PC-3 (cell line): ENCODE results near the gene TRIM39. TPM values are rescaled to one million over a fixed set of nuclear protein-coding genes. Genes with fewer than 3 reads are reported as not detected.

Experiments
- ATAC-seq: fragments of 200-7000 bp; cut with Tn5 transposase; 2 replicates; pipeline ENCODE4 v1.9.1; 2020; ENCODE audit warnings: mild to moderate bottlenecking, moderate library complexity
- BruUV-seq: library from RNA; stranded (reverse); fragments of 400-500 nt; replicated peaks from 2 replicates; lab custom pipeline; 2021; lab: Mats Ljungman, UMichigan
- CTCF ChIA-PET: fragments of 300-600 bp; sonication (Branson Sonifier 250); formaldehyde crosslinking; loops from one replicate; lab custom pipeline; 2022; ENCODE audit warnings: antibody characterized with exemption; lab: Charles Lee
- POLR2A ChIA-PET: fragments of 300-600 bp; sonication (Branson Sonifier 250); formaldehyde crosslinking; loops from one replicate; lab custom pipeline; 2022; ENCODE audit warnings: antibody characterized with exemption; ENCODE audit not compliant: unreplicated experiment; lab: Charles Lee
- DNase-seq: peaks from one replicate; pipeline ENCODE4 v3.0.0-alpha.2; 2015
- H2AFZ ChIP-seq: fragments of 300-600 bp; sonication (generic); 2 replicates; pipeline ENCODE4 v1.6.0; 2016; ENCODE audit warnings: antibody characterized with exemption, low read length
- H3F3A ChIP-seq: fragments of 300-600 bp; sonication (generic); one replicate; pipeline ENCODE4 v1.6.0; 2017; ENCODE audit warnings: antibody characterized with exemption, low read length, control low read depth, mild to moderate bottlenecking; ENCODE audit not compliant: unreplicated experiment
- H3K27ac ChIP-seq: fragments of 300-600 bp; sonication (generic); 2 replicates; pipeline ENCODE4 v1.5.1; 2016; ENCODE audit warnings: mild to moderate bottlenecking, low read length
- H3K27me3 ChIP-seq: fragments of 300-600 bp; sonication (generic); 2 replicates; pipeline ENCODE4 v1.6.1; 2016; ENCODE audit warnings: low read length, mixed read lengths
- H3K36me3 ChIP-seq: fragments of 300-600 bp; sonication (generic); 2 replicates; pipeline ENCODE4 v1.6.1; 2016; ENCODE audit warnings: low read depth, mixed run types, low read length, mixed read lengths
- H3K4me1 ChIP-seq: fragments of 300-600 bp; sonication (generic); 2 replicates; pipeline ENCODE4 v1.5.1; 2016; ENCODE audit warnings: low read length; ENCODE audit not compliant: insufficient read depth
- H3K4me2 ChIP-seq: fragments of 300-600 bp; sonication (generic); 2 replicates; pipeline ENCODE4 v1.6.0; 2016; ENCODE audit warnings: low read length
- H3K4me3 ChIP-seq: fragments of 300-600 bp; sonication (generic); 2 replicates; pipeline ENCODE4 v1.5.1; 2016; ENCODE audit warnings: mild to moderate bottlenecking, low read length, mixed read lengths
- H3K79me2 ChIP-seq: fragments of 300-600 bp; sonication (generic); 2 replicates; pipeline ENCODE4 v1.6.1; 2017; ENCODE audit warnings: low read length, mixed read lengths
- H3K9ac ChIP-seq: fragments of 300-600 bp; sonication (generic); 2 replicates; pipeline ENCODE4 v1.6.0; 2016; ENCODE audit warnings: mild to moderate bottlenecking, low read length
- H3K9me2 ChIP-seq: fragments of 300-600 bp; sonication (generic); replicated peaks from 2 replicates; pipeline ENCODE4 v1.6.1; 2016; ENCODE audit warnings: mixed run types, low read length, mixed read lengths
- H3K9me3 ChIP-seq: fragments of 300-600 bp; sonication (generic); 2 replicates; pipeline ENCODE4 v1.6.1; 2016; ENCODE audit warnings: low read length, mixed read lengths
- H4K20me1 ChIP-seq: fragments of 300-600 bp; sonication (generic); 2 replicates; pipeline ENCODE4 v1.6.1; 2016; ENCODE audit warnings: low read length, mixed read lengths
- CTCF ChIP-seq: fragments of 300-600 bp; sonication (generic); conservative IDR thresholded peaks from 2 replicates; pipeline ENCODE4 v1.5.1; 2017; ENCODE audit warnings: antibody characterized with exemption, low read depth, mild to moderate bottlenecking, low read length
- EZH2 ChIP-seq: fragments of 300-600 bp; sonication (generic); IDR thresholded peaks from one replicate; pipeline ENCODE4 v1.6.1; 2017; ENCODE audit warnings: antibody characterized with exemption, mild to moderate bottlenecking, low read length; ENCODE audit not compliant: unreplicated experiment
- EZH2phosphoT487 ChIP-seq: fragments of 300-600 bp; sonication (generic); IDR thresholded peaks from 2 replicates; pipeline ENCODE4 v1.6.1; 2018; ENCODE audit warnings: mild to moderate bottlenecking, antibody characterized with exemption, low read length, borderline replicate concordance
- intact Hi-C: fragments of 100-400 bp; cut with micrococcal nuclease; formaldehyde crosslinking; loops from 2 replicates; pipeline ENCODE4 v1.9.0; 2023
- total RNA-seq: library from RNA; depleted of rRNA; stranded (reverse); fragments of >200 nt; gene quantifications from 2 replicates; pipeline ENCODE4 v1.2.3, GENCODE V29; 2014

The TRIM39 gene
- total RNA-seq, 1 experiment from 2014 or later = 24.8 TPM

- BruUV-seq = no TSS peak
Measured at GRCh38 chr6:30355281-30355680, 28.6 kb downstream of the TRIM39 start.

DNA sequence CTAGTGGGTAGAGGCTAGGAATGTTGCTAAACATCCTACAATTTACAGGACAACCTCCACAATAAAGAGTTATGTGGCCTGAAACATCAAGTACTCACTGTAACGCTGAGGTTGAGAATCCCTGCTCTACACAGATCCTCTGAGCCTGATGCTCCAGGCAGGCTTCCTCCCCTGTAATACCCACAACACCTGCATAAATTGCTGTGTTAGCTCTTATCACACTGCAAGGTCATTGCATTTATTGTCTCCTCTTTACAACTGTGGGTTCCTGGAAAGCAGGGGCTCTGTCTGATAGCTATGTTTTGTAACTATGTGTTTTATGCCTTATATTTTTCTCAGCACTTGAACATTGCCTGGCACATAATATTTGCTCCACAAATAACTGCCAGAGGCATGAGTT, 29.8 kb downstream of the TRIM39 start:
- H3F3A ChIP-seq = no peaks in the 10 kb centered on the region
- no peaks in the 10 kb centered on the region for H3K9me3 ChIP-seq
- DNase-seq (no peak), ATAC-seq (no peak)
- H3K9me2 ChIP-seq = no peaks in the 10 kb centered on the region
- no peak overlapping the region for H3K4me2 ChIP-seq
- ChIA-PET POLR2A (no interaction called here), CTCF (no interaction called here)
- TF ChIP-seq EZH2phosphoT487 = no peak
- TF ChIP-seq CTCF = no peak
- no peak for TF ChIP-seq EZH2
- no peak overlapping the region for H2AFZ ChIP-seq
- no peak overlapping the region for H3K4me3 ChIP-seq
- no peak overlapping the region for H3K9ac ChIP-seq
- H4K20me1 ChIP-seq = no peaks in the 10 kb centered on the region
- H3K79me2 ChIP-seq = no peaks in the 10 kb centered on the region
- H3K27ac ChIP-seq = no peak overlapping the region
- H3K27me3 ChIP-seq = peaks cover 34% of the 10 kb centered on the region
- H3K4me1 ChIP-seq = no peaks in the 10 kb centered on the region; the same call in 1 of the 2 replicates
- no TSS peak for BruUV-seq
- no peaks in the 10 kb centered on the region for H3K36me3 ChIP-seq
- intact Hi-C loops = loop anchor here (5.0 kb wide), 2 partner anchors 81 to 119 kb away; no protein-coding TSS in a partner anchor

More at GRCh38 chr6:30355281-30355680, 28.6 kb downstream of the TRIM39 start:
- Histone ChIP-seq H3F3A (no peaks in the 10 kb centered on the region), H3K79me2 (no peaks in the 10 kb centered on the region), H3K9me3 (no peaks in the 10 kb centered on the region), H3K4me3 (no peak overlapping the region), H3K4me1 (no peaks in the 10 kb centered on the region; the same call in 1 of the 2 replicates), H3K27me3 (peaks cover 21% of the 10 kb centered on the region), H3K9ac (no peak overlapping the region), H3K27ac (no peak overlapping the region), H3K9me2 (no peaks in the 10 kb centered on the region), H4K20me1 (no peaks in the 10 kb centered on the region), H3K36me3 (no peaks in the 10 kb centered on the region), H3K4me2 (no peak overlapping the region), H2AFZ (no peak overlapping the region)
- CTCF ChIA-PET = no interaction called here
- POLR2A ChIA-PET = no interaction called here
- ATAC-seq = no peak
- no peak for TF ChIP-seq CTCF
- no peak for DNase-seq
- intact Hi-C loops = loop anchor here (5.0 kb wide), 2 partner anchors 82 to 118 kb away; no protein-coding TSS in a partner anchor

DNA sequence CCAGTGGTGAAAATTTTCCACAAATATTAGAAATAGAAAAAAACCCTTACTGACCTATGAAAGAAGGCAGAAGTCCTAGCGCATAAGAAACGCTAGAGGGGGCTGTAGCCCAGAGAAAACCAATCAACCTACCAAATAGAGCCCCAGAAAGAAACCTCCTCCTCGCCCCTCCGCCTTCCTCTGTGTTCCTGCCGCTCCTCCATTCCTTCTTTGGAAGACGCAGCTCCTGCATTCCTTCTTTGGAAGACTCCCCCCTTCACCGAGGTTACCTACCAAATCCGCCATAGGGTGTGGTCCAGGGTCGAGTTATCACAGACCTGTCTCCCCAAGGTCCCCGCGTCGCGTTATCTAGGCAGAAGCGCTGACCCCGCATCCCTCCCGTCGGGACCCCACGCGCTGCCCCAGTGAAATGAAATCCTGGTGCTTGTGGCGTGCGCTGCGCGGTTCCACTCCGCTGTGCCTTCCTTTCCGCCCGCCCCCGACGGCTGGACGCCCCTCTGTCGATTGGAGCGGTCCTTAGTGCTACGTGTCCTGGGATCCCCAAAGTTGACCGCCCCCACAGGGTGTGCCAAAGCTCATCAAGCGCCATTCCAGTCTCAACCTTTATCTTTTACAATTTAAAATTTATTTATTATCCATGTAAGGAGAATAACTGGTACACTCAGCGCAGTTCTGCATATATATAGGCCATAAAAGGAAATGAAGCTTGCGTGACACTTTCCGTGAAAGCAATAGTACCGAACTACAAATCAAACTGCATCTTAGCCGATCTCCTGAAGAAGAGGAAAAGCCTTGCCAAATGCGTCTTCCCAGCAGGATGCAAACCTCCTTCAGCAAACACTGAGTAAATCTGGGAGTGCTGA, 31.2 kb downstream of the TRIM39 start:
- Histone ChIP-seq H3K4me1 (no peaks in the 10 kb centered on the region; the same call in 1 of the 2 replicates), H3K9me2 (no peaks in the 10 kb centered on the region), H3K36me3 (no peaks in the 10 kb centered on the region), H3K4me2 (peak overlapping the region; percentile 84), H3F3A (no peaks in the 10 kb centered on the region), H3K79me2 (no peaks in the 10 kb centered on the region), H2AFZ (peak overlapping the region; percentile 85), H3K27me3 (peaks cover 45% of the 10 kb centered on the region), H4K20me1 (no peaks in the 10 kb centered on the region), H3K9ac (no peak overlapping the region), H3K27ac (no peak overlapping the region), H3K9me3 (no peaks in the 10 kb centered on the region), H3K4me3 (peak overlapping the region; percentile 66)
- intact Hi-C loops = loop anchor here (1.0 to 5.0 kb wide), 3 partner anchors 38 to 121 kb away; no protein-coding TSS in a partner anchor
- BruUV-seq = no TSS peak
- ChIA-PET POLR2A (no interaction called here), CTCF (interaction anchor here (0.6 kb wide), 1 partner anchor 42 kb away, joined by 3 read pairs; no protein-coding TSS in a partner anchor)
- ATAC-seq (peak; percentile 91), DNase-seq (peak; percentile 77)
- TF ChIP-seq CTCF (peak; percentile 81), EZH2 (no peak)
